A204.1 (cell line): ENCODE data around the gene CCDC124.
"Not testable (repeated sequence)": the region's sequence is repeated elsewhere in the genome, so short reads cannot be mapped to it uniquely, and the experiment has no call there.

Source experiments
- FAIRE-seq: peaks from 2 replicates; lab custom pipeline; 2012; peaks lifted over from hg19 to GRCh38; lab: Jason Lieb, UNC

The CCDC124 gene

GRCh38 chr19:17932485-17933338 lies at the start of gene CCDC124:
CCDC124 (plus strand) TSS chr19:17933015; CDS start chr19:17936421, 3,406 bp downstream.
- no peak for FAIRE-seq

- FAIRE-seq = no peak
Observed at GRCh38 chr19:17883627-17884410, 49.0 kb upstream of the CCDC124 start.

DNA sequence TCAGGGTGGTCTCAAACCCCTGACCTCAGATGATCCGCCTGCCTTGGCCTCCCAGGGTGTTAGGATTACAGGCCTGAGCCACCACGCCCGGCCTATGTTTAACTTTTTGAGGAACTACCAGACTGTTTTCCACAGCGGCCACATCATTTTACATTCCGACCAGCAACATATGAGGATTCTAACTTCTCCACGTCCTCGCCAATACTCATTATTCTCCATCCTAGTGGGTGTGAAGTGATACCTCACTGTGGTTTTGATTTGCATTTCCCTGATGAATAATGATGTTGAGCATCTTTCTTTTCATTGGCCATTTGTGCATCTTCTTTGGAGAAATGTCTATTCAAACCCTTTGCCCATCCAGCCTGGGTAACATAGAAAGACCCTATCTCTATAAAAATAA lies 46.3 kb upstream of the CCDC124 start:
- no peak for FAIRE-seq

DNA sequence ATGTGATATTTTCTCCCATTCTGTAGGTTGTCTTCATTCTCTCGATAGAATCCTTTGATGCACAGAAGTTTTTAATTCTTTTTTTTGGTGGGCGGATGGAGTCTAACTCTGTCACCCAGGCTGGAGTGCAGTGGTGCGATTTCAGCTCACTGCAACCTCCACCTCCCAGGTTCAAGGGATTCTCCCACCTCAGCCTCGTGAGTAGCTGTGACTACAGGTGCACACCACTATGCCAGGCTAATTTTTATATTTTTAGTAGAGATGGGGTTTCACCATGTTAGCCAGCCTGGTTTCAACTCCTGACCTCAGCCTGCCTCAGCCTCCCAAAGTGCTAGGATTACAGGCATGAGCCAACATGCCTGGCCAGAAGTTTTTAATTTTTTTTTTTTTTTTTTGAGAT lies 45.6 kb upstream of the CCDC124 start:
- not testable (repeated sequence) for FAIRE-seq

DNA sequence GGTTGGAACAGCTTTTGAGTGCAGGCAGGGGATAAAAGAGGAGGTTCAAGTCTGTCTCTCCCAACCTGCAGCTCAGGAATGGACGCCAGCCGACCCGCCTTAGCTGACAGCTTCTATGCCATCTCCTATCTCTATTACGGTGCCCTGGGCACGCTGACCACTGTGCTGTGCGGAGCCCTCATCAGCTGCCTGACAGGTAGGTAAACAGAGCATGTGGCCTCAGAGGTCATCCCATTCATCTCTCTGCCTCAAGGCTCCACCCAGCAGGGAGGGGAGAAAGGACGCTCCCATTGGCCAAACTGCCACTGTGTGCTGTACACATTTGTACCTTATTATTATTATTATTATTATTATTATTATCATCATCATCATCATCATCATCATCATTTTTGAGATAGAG lies 44.6 kb upstream of the CCDC124 start:
- FAIRE-seq = no peak

DNA sequence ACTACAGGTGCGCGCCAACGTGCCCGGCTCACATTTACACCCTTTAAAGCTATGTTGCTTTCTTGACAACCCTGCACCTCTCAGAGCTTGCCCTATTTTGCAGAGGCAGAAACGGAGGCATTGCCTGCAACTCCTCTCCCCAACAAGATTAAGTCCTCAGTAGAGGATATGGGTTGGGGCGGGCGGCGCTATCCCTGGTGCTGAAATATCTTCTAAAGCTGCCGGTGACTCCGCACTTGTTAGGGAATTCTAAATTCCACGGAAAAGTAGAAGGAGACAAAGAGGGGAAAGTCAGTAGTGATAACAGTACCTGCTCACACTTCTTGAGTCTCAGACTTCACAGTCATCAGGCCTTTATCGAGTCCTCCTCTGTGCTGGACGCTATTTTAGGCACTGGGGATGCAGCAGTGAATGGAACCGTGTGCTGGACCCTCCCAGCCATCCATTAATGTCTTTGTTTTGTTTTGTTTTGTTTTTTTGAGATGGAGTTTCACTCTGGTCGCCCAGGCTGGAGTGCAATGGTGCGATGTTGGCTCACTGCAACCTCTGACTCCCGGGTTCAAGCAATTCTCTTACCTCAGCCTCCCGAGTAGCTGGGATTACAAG lies 43.1 kb upstream of the CCDC124 start:
- no peak for FAIRE-seq

DNA sequence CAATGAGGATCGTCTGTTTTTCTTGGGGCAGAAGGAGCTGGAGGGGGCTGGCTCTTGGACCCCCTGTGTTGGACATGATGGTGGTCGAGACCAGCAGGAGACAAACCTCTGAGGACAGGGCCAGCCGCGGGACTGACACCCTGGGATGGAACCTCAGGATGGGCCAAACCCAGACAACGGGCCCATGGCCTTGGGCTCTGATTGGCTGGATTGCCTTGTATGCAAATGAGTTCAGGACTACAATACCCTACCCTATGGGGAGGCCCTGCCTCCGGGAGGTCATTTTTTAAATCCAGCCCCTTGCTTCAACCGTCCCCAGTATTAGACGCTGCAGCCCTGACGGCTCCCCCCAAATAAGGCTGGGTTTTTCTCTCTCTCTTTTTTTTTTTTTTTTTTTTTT lies 39.0 kb upstream of the CCDC124 start:
- FAIRE-seq = no peak

DNA sequence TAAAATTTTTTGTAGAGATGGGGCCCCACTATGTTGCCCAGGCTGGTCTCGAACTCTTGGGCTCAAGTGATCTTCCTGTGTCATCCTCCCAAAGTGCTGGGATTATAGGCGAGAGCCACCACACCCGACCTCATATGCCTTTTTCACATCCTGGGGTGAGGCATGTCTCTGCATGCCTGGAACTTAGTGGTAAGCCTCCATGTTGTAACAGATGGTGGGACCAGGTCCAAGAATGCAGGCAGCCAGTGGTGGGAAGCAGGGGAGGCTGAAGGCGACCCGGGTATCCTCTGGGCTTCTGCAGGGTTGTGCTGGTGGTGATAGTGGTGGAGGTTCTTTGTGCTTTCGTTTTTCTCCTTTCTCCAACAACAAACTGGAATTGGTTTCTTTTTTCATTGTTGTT lies 30.1 kb upstream of the CCDC124 start:
- FAIRE-seq = no peak

GRCh38 chr19:17908244-17908643 lies 24.6 kb upstream of the CCDC124 start:
- no peak for FAIRE-seq

GRCh38 chr19:17909003-17909732 lies 23.6 kb upstream of the CCDC124 start:
- no peak for FAIRE-seq

- FAIRE-seq = no peak
Observed at GRCh38 chr19:17910791-17911360, 21.9 kb upstream of the CCDC124 start.

DNA sequence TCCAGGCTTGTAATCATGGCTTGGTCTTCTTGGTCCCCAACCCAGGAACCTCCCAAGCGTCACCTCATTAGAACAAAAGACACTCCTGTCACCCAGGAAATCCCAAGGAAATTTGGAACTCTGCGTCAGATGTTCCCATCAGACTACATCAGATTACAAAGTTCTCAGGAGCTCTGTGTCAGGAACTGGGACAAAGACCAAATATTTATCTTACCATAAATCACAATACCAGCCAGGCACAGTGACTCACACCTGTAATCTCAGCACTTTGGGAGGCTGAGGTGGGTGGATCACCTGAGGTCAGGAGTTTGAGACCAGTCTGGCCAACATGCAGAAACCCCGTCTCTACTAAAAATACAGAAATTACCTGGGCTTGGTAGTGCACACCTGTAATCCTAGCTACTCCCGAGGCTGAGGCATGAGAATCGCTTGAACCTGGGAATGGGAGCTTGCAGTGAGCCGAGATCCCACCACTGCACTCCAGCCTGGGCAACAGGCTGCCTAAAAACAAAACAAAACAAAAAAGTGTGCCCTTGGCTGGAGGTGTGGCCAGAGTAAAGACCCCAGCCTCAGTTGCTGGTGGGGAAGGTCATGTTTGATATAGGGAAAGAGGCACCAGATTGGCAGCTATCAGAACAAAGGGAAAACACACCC lies 16.7 kb upstream of the CCDC124 start:
- no peak for FAIRE-seq

GRCh38 chr19:17918151-17918550 lies 14.7 kb upstream of the CCDC124 start:
- not testable (repeated sequence) for FAIRE-seq

DNA sequence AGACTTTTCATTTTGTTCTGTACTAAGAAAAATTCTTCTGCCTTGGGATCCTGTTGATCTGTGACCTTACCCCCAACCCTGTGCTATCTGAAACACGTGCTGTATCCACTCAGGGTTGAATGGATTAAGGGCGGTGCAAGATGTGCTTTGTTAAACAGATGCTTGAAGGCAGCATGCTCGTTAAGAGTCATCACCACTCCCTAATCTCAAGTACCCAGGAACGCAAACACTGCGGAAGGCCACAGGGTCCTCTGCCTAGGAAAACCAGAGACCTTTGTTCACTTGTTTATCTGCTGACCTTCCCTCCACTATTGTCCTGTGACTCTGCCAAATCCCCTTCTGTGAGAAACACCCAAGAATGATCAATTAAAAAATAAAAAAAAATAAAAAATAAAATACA lies 13.7 kb upstream of the CCDC124 start:
- not testable (repeated sequence) for FAIRE-seq

- FAIRE-seq = no peak
Observed at GRCh38 chr19:17920527-17920926, 12.3 kb upstream of the CCDC124 start.

- FAIRE-seq = no peak
Observed at GRCh38 chr19:17922138-17922537, 10.7 kb upstream of the CCDC124 start.

- no peak for FAIRE-seq
Observed at GRCh38 chr19:17926044-17926443, 6.8 kb upstream of the CCDC124 start.

GRCh38 chr19:17929056-17929455 lies 3.8 kb upstream of the CCDC124 start:
- no peak for FAIRE-seq

- no peak for FAIRE-seq
Observed at GRCh38 chr19:17931532-17932191, 1.2 kb upstream of the CCDC124 start.

GRCh38 chr19:17933414-17934129 lies 757 bp downstream of the CCDC124 start:
- no peak for FAIRE-seq
